BLaER1 treated with 17β-estradiol and CSF1 and Interleukin-3, amounts not matched to agents 10 nM and 100 nM (cell line): ENCODE results near the gene TXNDC12.

Source experiments
- H3K27ac ChIP-seq, 11 experiments: shearing (Covaris generic); formaldehyde crosslinking; 2 replicates each; pipeline ENCODE4 v1.8.1; 2022
- H3K27me3 ChIP-seq, 11 experiments: shearing (Covaris generic); formaldehyde crosslinking; 2 replicates each; pipeline ENCODE4 v1.8.1; 2022
- H3K36me3 ChIP-seq, 11 experiments: shearing (Covaris generic); formaldehyde crosslinking; 2 replicates each; pipeline ENCODE4 v1.8.1; 2022
- H3K4me1 ChIP-seq, 10 experiments: shearing (Covaris generic); formaldehyde crosslinking; 2 replicates each; pipeline ENCODE4 v1.8.1; 2022
- H3K4me2 ChIP-seq, 11 experiments: shearing (Covaris generic); formaldehyde crosslinking; 2 replicates each; pipeline ENCODE4 v1.8.1; 2022
- H3K4me3 ChIP-seq, 10 experiments: shearing (Covaris generic); formaldehyde crosslinking; 2 replicates each; pipeline ENCODE4 v1.8.1; 2022
- H3K9ac ChIP-seq, 11 experiments: shearing (Covaris generic); formaldehyde crosslinking; 2 replicates each; pipeline ENCODE4 v1.8.1; 2022
- H3K9me3 ChIP-seq, 11 experiments: shearing (Covaris generic); formaldehyde crosslinking; replicated peaks in 1 of 11; 2 replicates each; pipeline ENCODE4 v1.8.1; 2022
- H4K20me1 ChIP-seq, 11 experiments: shearing (Covaris generic); formaldehyde crosslinking; 2 replicates each; pipeline ENCODE4 v1.8.1; 2022
- Cebpa-rat ChIP-seq, 11 experiments: shearing (Covaris generic); IDR thresholded peaks; 2 replicates each; pipeline ENCODE4 v1.8.1; 2022

The TXNDC12 gene

DNA sequence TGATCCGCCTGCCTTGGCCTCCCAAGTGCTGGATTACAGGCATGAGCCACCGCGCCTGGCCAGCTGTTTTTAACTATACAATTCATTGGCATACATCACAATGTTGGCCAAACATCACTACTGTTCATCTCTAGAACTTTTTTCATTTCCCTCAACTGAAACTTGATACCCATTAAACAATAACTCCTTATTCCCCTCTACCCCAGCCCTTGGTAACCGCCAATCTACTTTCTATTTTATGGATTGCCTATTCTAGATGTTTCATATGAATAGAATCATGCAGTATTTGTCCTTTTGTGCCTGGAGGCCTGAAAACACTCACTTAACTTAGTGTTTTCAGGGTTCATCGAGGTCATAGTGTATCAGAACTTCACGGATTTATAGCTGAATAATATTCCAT is 17.3 kb upstream of the TXNDC12 start:
- no peak overlapping the region for H3K27ac ChIP-seq
- peaks cover 0 to 14% (median 0%) of the 10 kb centered on the region in 10 experiments; a peak in 7 of 20 replicates for H3K4me1 ChIP-seq
- no peak overlapping the region for H3K9ac ChIP-seq
- no peaks in the 10 kb centered on the region for H3K27me3 ChIP-seq
- no peak for TF ChIP-seq Cebpa-rat (IDR thresholded peaks at IDR 0.05)
- H3K36me3 ChIP-seq: peaks cover 77 to 99% (median 95%) of the 10 kb centered on the region in 11 experiments
- H3K4me2 ChIP-seq: no peak overlapping the region
- peaks cover 50 to 100% (median 95%) of the 10 kb centered on the region in 11 experiments; a peak in 21 of 22 replicates for H4K20me1 ChIP-seq
- H3K9me3 ChIP-seq: no peaks in the 10 kb centered on the region
- no peak overlapping the region for H3K4me3 ChIP-seq

GRCh38 chr1:52070704-52071103 is 15.7 kb upstream of the TXNDC12 start:
- H3K4me1 ChIP-seq: peaks cover 0 to 14% (median 0%) of the 10 kb centered on the region in 10 experiments; a peak in 5 of 20 replicates
- H3K4me2 ChIP-seq: peak overlapping the region in 2 of 11 experiments; percentile 18 to 24; a peak in 3 of 22 replicates
- no peaks in the 10 kb centered on the region for H3K27me3 ChIP-seq
- no peaks in the 10 kb centered on the region for H3K9me3 ChIP-seq
- peaks cover 85 to 99% (median 95%) of the 10 kb centered on the region in 11 experiments for H3K36me3 ChIP-seq
- H3K4me3 ChIP-seq: no peak overlapping the region
- no peak overlapping the region for H3K9ac ChIP-seq
- TF ChIP-seq Cebpa-rat (IDR thresholded peaks at IDR 0.05): no peak
- no peak overlapping the region for H3K27ac ChIP-seq
- H4K20me1 ChIP-seq: peaks cover 43 to 100% (median 85%) of the 10 kb centered on the region in 11 experiments; a peak in 21 of 22 replicates

DNA sequence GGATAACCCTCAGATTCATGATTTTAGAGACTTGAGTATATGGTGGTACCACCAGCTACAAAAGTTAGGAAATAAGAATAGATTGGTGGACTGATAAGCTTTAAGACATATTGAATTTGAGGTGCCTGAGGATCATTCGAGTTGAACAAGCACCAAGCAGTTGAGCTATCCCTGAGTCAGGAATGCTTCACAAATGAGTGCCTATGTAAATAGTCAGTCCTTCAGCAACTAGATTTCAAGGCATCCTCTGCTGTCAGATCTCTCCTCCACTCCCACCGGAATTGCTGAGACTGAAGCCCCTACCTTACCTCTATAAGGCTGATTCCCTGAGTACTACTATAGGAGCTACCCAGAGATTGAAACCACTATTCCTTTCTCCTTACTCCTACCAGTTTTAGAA is 8.2 kb upstream of the TXNDC12 start:
- no peaks in the 10 kb centered on the region for H3K27me3 ChIP-seq

DNA sequence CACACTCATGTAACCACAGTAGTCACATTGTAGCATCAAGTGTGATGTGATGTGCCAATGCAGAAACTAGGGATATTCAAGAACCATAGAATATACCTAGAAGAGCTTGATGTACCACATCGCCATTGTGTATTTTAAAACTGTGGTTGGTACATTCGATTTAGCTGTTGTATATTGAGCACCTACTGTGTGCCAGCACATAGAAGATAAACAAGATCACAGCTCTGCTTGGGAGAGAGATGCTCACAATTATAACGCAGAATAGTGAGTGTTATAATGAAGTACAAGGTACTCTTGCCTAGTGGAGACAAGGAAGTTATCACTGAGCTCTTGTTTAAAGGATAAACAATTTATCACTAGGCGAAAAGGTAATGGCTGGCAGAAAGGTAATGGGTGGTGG is 5.8 kb upstream of the TXNDC12 start:
- Histone ChIP-seq H3K4me2 (no peak overlapping the region), H4K20me1 (peaks cover 46 to 87% (median 64%) of the 10 kb centered on the region in 11 experiments; a peak in 19 of 22 replicates), H3K9ac (no peak overlapping the region), H3K27me3 (no peaks in the 10 kb centered on the region), H3K36me3 (peaks cover 59 to 71% (median 70%) of the 10 kb centered on the region in 11 experiments), H3K9me3 (no peaks in the 10 kb centered on the region), H3K27ac (no peak overlapping the region), H3K4me1 (peaks cover 24 to 32% (median 28%) of the 10 kb centered on the region in 10 experiments), H3K4me3 (no peak overlapping the region)
- TF ChIP-seq Cebpa-rat (IDR thresholded peaks at IDR 0.05): no peak

More for the DNA sequence above, 8.2 kb upstream of the TXNDC12 start:
- TF ChIP-seq Cebpa-rat (IDR thresholded peaks at IDR 0.05): no peak
- no peak overlapping the region for H3K4me2 ChIP-seq
- peaks cover 12 to 18% (median 16%) of the 10 kb centered on the region in 10 experiments for H3K4me1 ChIP-seq
- peaks cover 53 to 100% (median 67%) of the 10 kb centered on the region in 11 experiments; a peak in 21 of 22 replicates for H4K20me1 ChIP-seq
- no peak overlapping the region for H3K4me3 ChIP-seq
- H3K36me3 ChIP-seq: peaks cover 81 to 95% (median 93%) of the 10 kb centered on the region in 11 experiments
- H3K9me3 ChIP-seq: no peaks in the 10 kb centered on the region
- no peak overlapping the region for H3K9ac ChIP-seq
- H3K27ac ChIP-seq: no peak overlapping the region

DNA sequence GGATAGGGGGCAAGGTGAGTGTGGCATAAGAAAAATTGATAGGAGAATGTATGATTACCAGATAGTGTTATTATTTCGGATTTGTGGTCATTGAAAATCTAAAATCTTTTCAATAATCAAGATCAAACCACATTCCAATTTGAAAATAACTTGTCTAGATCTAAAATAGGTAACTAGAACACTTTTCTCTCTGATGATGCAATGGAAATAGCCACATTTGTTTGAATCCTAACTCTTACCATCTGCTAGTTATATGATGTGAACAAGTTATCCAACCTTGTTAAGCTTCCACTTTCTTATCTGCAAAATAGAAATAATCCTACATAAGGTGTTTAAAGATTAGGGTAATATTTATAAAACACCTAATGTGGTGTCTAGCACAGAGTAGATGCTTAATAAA is 4.9 kb upstream of the TXNDC12 start:
- Histone ChIP-seq H3K27me3 (no peaks in the 10 kb centered on the region), H3K4me1 (peaks cover 24 to 32% (median 28%) of the 10 kb centered on the region in 10 experiments), H3K9me3 (no peaks in the 10 kb centered on the region), H3K36me3 (peaks cover 49 to 62% (median 61%) of the 10 kb centered on the region in 11 experiments), H3K9ac (no peak overlapping the region), H3K4me2 (peak overlapping the region in 7 of 11 experiments; percentile 73 to 97 (median 89); a peak in 8 of 22 replicates), H3K27ac (no peak overlapping the region), H4K20me1 (peaks cover 40 to 78% (median 59%) of the 10 kb centered on the region in 11 experiments; a peak in 19 of 22 replicates), H3K4me3 (no peak overlapping the region)
- TF ChIP-seq Cebpa-rat (IDR thresholded peaks at IDR 0.05): no peak

- peak overlapping the region; percentile 73 to 97 (median 91); a peak in 20 of 22 replicates for H3K4me2 ChIP-seq
Observed at GRCh38 chr1:52059321-52059720, 4.3 kb upstream of the TXNDC12 start.

GRCh38 chr1:52057876-52058415 is 3.0 kb upstream of the TXNDC12 start:
- Histone ChIP-seq H3K4me3 (peak overlapping the region; percentile 81 to 96 (median 92)), H3K4me1 (peaks cover 38 to 47% (median 43%) of the 10 kb centered on the region in 10 experiments), H3K36me3 (peaks cover 32 to 48% (median 42%) of the 10 kb centered on the region in 11 experiments), H4K20me1 (peaks cover 28 to 74% (median 54%) of the 10 kb centered on the region in 11 experiments; a peak in 19 of 22 replicates), H3K9ac (peak overlapping the region in 10 of 11 experiments; percentile 93 to 97 (median 95); a peak in 17 of 22 replicates), H3K27me3 (no peaks in the 10 kb centered on the region), H3K27ac (peak overlapping the region in 10 of 11 experiments; percentile 94 to 98 (median 98); a peak in 18 of 22 replicates), H3K4me2 (peak overlapping the region; percentile 73 to 97 (median 91)), H3K9me3 (no peaks in the 10 kb centered on the region)
- TF ChIP-seq Cebpa-rat (IDR thresholded peaks at IDR 0.05): no peak

More at GRCh38 chr1:52059321-52059720, 4.3 kb upstream of the TXNDC12 start:
- Histone ChIP-seq H3K27ac (peak overlapping the region in 1 of 11 experiments; percentile 98; a peak in 1 of 22 replicates), H3K36me3 (peaks cover 44 to 56% (median 55%) of the 10 kb centered on the region in 11 experiments), H3K4me1 (peaks cover 25 to 33% (median 29%) of the 10 kb centered on the region in 10 experiments), H3K4me3 (no peak overlapping the region), H3K27me3 (no peaks in the 10 kb centered on the region), H3K9me3 (no peaks in the 10 kb centered on the region), H3K9ac (peak overlapping the region in 1 of 11 experiments; percentile 27; a peak in 1 of 22 replicates), H4K20me1 (peaks cover 40 to 72% (median 62%) of the 10 kb centered on the region in 11 experiments; a peak in 19 of 22 replicates)
- TF ChIP-seq Cebpa-rat (IDR thresholded peaks at IDR 0.05): no peak

DNA sequence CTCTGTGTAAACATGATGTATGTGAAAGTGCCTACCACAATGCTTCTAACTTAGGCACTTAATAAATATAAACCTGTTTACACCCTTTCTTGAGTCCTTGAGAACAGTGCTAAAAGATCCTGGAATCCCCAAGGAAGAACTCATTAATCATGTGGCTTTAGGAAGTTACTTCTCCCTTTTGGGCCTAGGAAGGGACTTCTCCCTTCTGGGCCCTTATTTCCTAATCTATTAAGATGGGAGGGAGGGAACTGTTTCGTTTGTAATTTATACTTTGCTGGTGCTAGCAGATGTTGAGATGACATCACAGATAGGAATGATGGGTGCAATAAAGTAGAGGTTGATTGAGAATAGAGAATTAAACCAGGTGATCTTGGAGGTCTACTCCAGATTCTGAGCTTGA is 2.3 kb upstream of the TXNDC12 start:
- TF ChIP-seq Cebpa-rat (IDR thresholded peaks at IDR 0.05): no peak
- no peaks in the 10 kb centered on the region for H3K27me3 ChIP-seq
- H3K4me1 ChIP-seq: peaks cover 42 to 54% (median 49%) of the 10 kb centered on the region in 10 experiments
- H3K36me3 ChIP-seq: peaks cover 32 to 48% (median 41%) of the 10 kb centered on the region in 11 experiments
- H3K9me3 ChIP-seq: no peaks in the 10 kb centered on the region
- peak overlapping the region; percentile 87 to 98 (median 97); a peak in 20 of 22 replicates for H3K27ac ChIP-seq
- peak overlapping the region; percentile 73 to 97 (median 91) for H3K4me2 ChIP-seq
- peaks cover 22 to 74% (median 53%) of the 10 kb centered on the region in 11 experiments; a peak in 19 of 22 replicates for H4K20me1 ChIP-seq
- peak overlapping the region; percentile 81 to 96 (median 92) for H3K4me3 ChIP-seq
- peak overlapping the region; percentile 93 to 98 (median 95) for H3K9ac ChIP-seq

DNA sequence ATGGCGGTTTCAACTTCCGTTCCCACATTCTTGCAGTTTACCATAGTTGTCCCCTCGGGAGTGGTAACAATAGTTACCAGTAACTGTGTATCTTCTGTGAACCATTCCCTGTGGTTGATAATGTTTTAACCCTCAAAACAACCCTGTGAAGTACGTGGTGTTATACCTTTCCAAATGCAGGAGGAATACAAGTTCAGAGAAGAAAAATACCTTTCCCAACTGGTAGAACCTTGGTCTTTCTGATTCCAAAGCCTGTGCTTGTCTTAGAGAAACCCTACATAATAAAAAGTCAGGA is 1.9 kb upstream of the TXNDC12 start:
- Histone ChIP-seq H3K9ac (peak overlapping the region; percentile 93 to 98 (median 95)), H4K20me1 (peaks cover 25 to 75% (median 57%) of the 10 kb centered on the region in 11 experiments; a peak in 19 of 22 replicates), H3K9me3 (no peaks in the 10 kb centered on the region), H3K27me3 (no peaks in the 10 kb centered on the region), H3K36me3 (peaks cover 34 to 48% (median 42%) of the 10 kb centered on the region in 11 experiments), H3K4me3 (peak overlapping the region; percentile 81 to 96 (median 92)), H3K4me1 (peaks cover 44 to 56% (median 51%) of the 10 kb centered on the region in 10 experiments), H3K4me2 (peak overlapping the region; percentile 73 to 97 (median 91)), H3K27ac (peak overlapping the region; percentile 87 to 98 (median 97))
- TF ChIP-seq Cebpa-rat (IDR thresholded peaks at IDR 0.05): no peak; a peak in 1 of 22 replicates
